Measurements from ENCODE around the gene LDLRAD4. TPM values are rescaled to one million over a fixed set of nuclear protein-coding genes. Genes with fewer than 3 reads are reported as not detected.

The LDLRAD4 gene
- total RNA-seq, 1 donor from 2014 or later = 18.4 TPM

- TF ChIP-seq CTCF (IDR thresholded peaks at IDR 0.05) = no peak
- H3K27me3 ChIP-seq = no peaks in the 10 kb centered on the region
- ATAC-seq (peak; percentile 38), DNase-seq (no peak)
- no peaks in the 10 kb centered on the region for H3K9me3 ChIP-seq
- H3K4me1 ChIP-seq = peaks cover 7% of the 10 kb centered on the region
- no peaks in the 10 kb centered on the region for H3K36me3 ChIP-seq
- intact Hi-C loops (cut with DNase I) = no loop called here
- H3K4me3 ChIP-seq = no peak overlapping the region
- no peak overlapping the region for H3K27ac ChIP-seq
Observed at GRCh38 chr18:13502585-13502984, 284.0 kb downstream of the LDLRAD4 start.

GRCh38 chr18:13503836-13504235, 285.3 kb downstream of the LDLRAD4 start:
- no peak overlapping the region for H3K27ac ChIP-seq
- peaks cover 7% of the 10 kb centered on the region for H3K4me1 ChIP-seq
- intact Hi-C loops (cut with DNase I) = no loop called here

GRCh38 chr18:13505780-13506345, 287.3 kb downstream of the LDLRAD4 start:
- H3K4me3 ChIP-seq = no peak overlapping the region
- no peaks in the 10 kb centered on the region for H3K27me3 ChIP-seq
- intact Hi-C loops (cut with DNase I) = no loop called here
- no peak for DNase-seq
- peaks cover 4% of the 10 kb centered on the region for H3K4me1 ChIP-seq
- no peaks in the 10 kb centered on the region for H3K9me3 ChIP-seq
- H3K27ac ChIP-seq = no peak overlapping the region
- H3K36me3 ChIP-seq = no peaks in the 10 kb centered on the region
- no peak for TF ChIP-seq CTCF (IDR thresholded peaks at IDR 0.05)
- ATAC-seq = no peak

More at GRCh38 chr18:13503836-13504235, 285.3 kb downstream of the LDLRAD4 start:
- Histone ChIP-seq H3K4me3 (no peak overlapping the region), H3K9me3 (no peaks in the 10 kb centered on the region), H3K36me3 (no peaks in the 10 kb centered on the region), H3K27me3 (no peaks in the 10 kb centered on the region)
- DNase-seq (no peak), ATAC-seq (no peak)
- no peak for TF ChIP-seq CTCF (IDR thresholded peaks at IDR 0.05)

- Histone ChIP-seq H3K9me3 (no peaks in the 10 kb centered on the region), H3K4me1 (no peaks in the 10 kb centered on the region), H3K27me3 (no peaks in the 10 kb centered on the region), H3K4me3 (no peak overlapping the region), H3K36me3 (no peaks in the 10 kb centered on the region), H3K27ac (no peak overlapping the region)
- no peak for TF ChIP-seq CTCF (IDR thresholded peaks at IDR 0.05)
- no peak for ATAC-seq
- intact Hi-C loops (cut with DNase I) = no loop called here
- DNase-seq = no peak
Observed at GRCh38 chr18:13510594-13510993, 292.0 kb downstream of the LDLRAD4 start.

- Histone ChIP-seq H3K4me3 (no peak overlapping the region), H3K4me1 (no peaks in the 10 kb centered on the region), H3K27ac (no peak overlapping the region), H3K27me3 (no peaks in the 10 kb centered on the region), H3K9me3 (no peaks in the 10 kb centered on the region), H3K36me3 (no peaks in the 10 kb centered on the region)
- ATAC-seq = no peak
- intact Hi-C loops (cut with DNase I) = no loop called here
- no peak for DNase-seq
- no peak for TF ChIP-seq CTCF (IDR thresholded peaks at IDR 0.05)
Observed at GRCh38 chr18:13511961-13512577, 293.5 kb downstream of the LDLRAD4 start.

Data from upper lobe of right lung (tissue), 1 donor.